GM18520 (cell line): ENCODE measurements around the gene MYCBP2.
"Not testable (repeated sequence)": the region's sequence is repeated elsewhere in the genome, so short reads cannot be mapped to it uniquely, and the experiment has no call there.

ENCODE experiments used
- ATAC-seq: cut with Tn5 transposase; IDR thresholded peaks from one replicate; pipeline ENCODE4 v1.9.1; 2021; ENCODE audit not compliant: unreplicated experiment

The MYCBP2 gene

GRCh38 chr13:77299587-77299986 lies 27.3 kb downstream of the MYCBP2 start:
- ATAC-seq = no peak

GRCh38 chr13:77298426-77298825 lies 28.5 kb downstream of the MYCBP2 start:
- ATAC-seq = peak; percentile 65

GRCh38 chr13:77291774-77292173 lies 35.1 kb downstream of the MYCBP2 start:
- no peak for ATAC-seq

- no peak for ATAC-seq
These were observed 36.6 kb downstream of the MYCBP2 start for GRCh38 chr13:77290342-77290741.

GRCh38 chr13:77289851-77290250 lies 37.0 kb downstream of the MYCBP2 start:
- no peak for ATAC-seq

GRCh38 chr13:77285632-77286031 lies 41.3 kb downstream of the MYCBP2 start:
- ATAC-seq = not testable (repeated sequence)

- no peak for ATAC-seq
These were observed 41.8 kb downstream of the MYCBP2 start for GRCh38 chr13:77285098-77285497.

- no peak for ATAC-seq
These were observed 52.8 kb downstream of the MYCBP2 start for GRCh38 chr13:77274126-77274525.

- ATAC-seq = no peak
These were observed 57.8 kb downstream of the MYCBP2 start for GRCh38 chr13:77269141-77269540.

GRCh38 chr13:77267362-77267761 lies 59.5 kb downstream of the MYCBP2 start:
- ATAC-seq = no peak

- no peak for ATAC-seq
These were observed 61.6 kb downstream of the MYCBP2 start for GRCh38 chr13:77265336-77265735.

GRCh38 chr13:77262198-77262597 lies 64.7 kb downstream of the MYCBP2 start:
- no peak for ATAC-seq

GRCh38 chr13:77250975-77251374 lies 75.9 kb downstream of the MYCBP2 start:
- ATAC-seq = no peak

GRCh38 chr13:77245224-77245623 lies 81.7 kb downstream of the MYCBP2 start:
- ATAC-seq = not testable (repeated sequence)

- ATAC-seq = no peak
These were observed 87.6 kb downstream of the MYCBP2 start for GRCh38 chr13:77239312-77239711.

GRCh38 chr13:77235456-77236022 lies 91.4 kb downstream of the MYCBP2 start:
- no peak for ATAC-seq

- no peak for ATAC-seq
These were observed 93.7 kb downstream of the MYCBP2 start for GRCh38 chr13:77233159-77233558.

- no peak for ATAC-seq
These were observed 96.3 kb downstream of the MYCBP2 start for GRCh38 chr13:77230560-77230959.

- ATAC-seq = no peak
These were observed 100.9 kb downstream of the MYCBP2 start for GRCh38 chr13:77225946-77226345.

GRCh38 chr13:77222909-77223308 lies 104.0 kb downstream of the MYCBP2 start:
- no peak for ATAC-seq

GRCh38 chr13:77222000-77222690 lies 104.7 kb downstream of the MYCBP2 start:
- ATAC-seq = no peak

GRCh38 chr13:77219401-77219800 lies 107.5 kb downstream of the MYCBP2 start:
- no peak for ATAC-seq

- no peak for ATAC-seq
These were observed 108.6 kb downstream of the MYCBP2 start for GRCh38 chr13:77218274-77218673.
